Stimulated activated naive CD4-positive, alpha-beta T cell treated with Interleukin-2 at 50 U/mL for 16 hours (primary cell): Measurements from ENCODE around the gene SYNM.
"Not testable (repeated sequence)": the region's sequence is repeated elsewhere in the genome, so short reads cannot be mapped to it uniquely, and the experiment has no call there.

Experiments used
- DNase-seq: peaks from one replicate; lab custom pipeline; 2025; lab: John Stamatoyannopoulos, UW

The SYNM gene

GRCh38 chr15:99105514-99106341, 848 bp downstream of the SYNM start:
- no peak for DNase-seq

GRCh38 chr15:99106417-99107220, 1.7 kb downstream of the SYNM start:
- DNase-seq: no peak

GRCh38 chr15:99108993-99109392, 4.1 kb downstream of the SYNM start:
- no peak for DNase-seq

- no peak for DNase-seq
These were observed 4.7 kb downstream of the SYNM start for GRCh38 chr15:99109555-99110021.

- DNase-seq: no peak
These were observed 5.2 kb downstream of the SYNM start for GRCh38 chr15:99110093-99110492.

- DNase-seq: no peak
These were observed 5.9 kb downstream of the SYNM start for GRCh38 chr15:99110581-99111320.

GRCh38 chr15:99111641-99112040, 6.8 kb downstream of the SYNM start:
- not testable (repeated sequence) for DNase-seq

GRCh38 chr15:99113547-99114271, 8.8 kb downstream of the SYNM start:
- no peak for DNase-seq

GRCh38 chr15:99114511-99115299, 9.8 kb downstream of the SYNM start:
- DNase-seq: no peak

- no peak for DNase-seq
These were observed 10.7 kb downstream of the SYNM start for GRCh38 chr15:99115300-99116215.

- no peak for DNase-seq
These were observed 12.2 kb downstream of the SYNM start for GRCh38 chr15:99117111-99117510.

GRCh38 chr15:99117563-99118257, 12.8 kb downstream of the SYNM start:
- no peak for DNase-seq

- DNase-seq: no peak
These were observed 13.4 kb downstream of the SYNM start for GRCh38 chr15:99118258-99118632.

- DNase-seq: no peak
These were observed 14.1 kb downstream of the SYNM start for GRCh38 chr15:99118801-99119546.

GRCh38 chr15:99120050-99120777, 15.3 kb downstream of the SYNM start:
- no peak for DNase-seq

GRCh38 chr15:99121207-99121606, 16.3 kb downstream of the SYNM start:
- DNase-seq: no peak

GRCh38 chr15:99121691-99122410, 17.0 kb downstream of the SYNM start:
- DNase-seq: no peak
